Ishikawa (cell line): Measurements from ENCODE around the gene OR2T10.
"Not testable (repeated sequence)": the region's sequence is repeated elsewhere in the genome, so short reads cannot be mapped to it uniquely, and the experiment has no call there.

Source experiments
- CEBPB ChIP-seq: IDR thresholded peaks from 2 replicates; pipeline ENCODE4 v1.6.1; 2012
- CREB1 ChIP-seq: IDR thresholded peaks from 2 replicates; pipeline ENCODE4 v1.6.1; 2012; ENCODE audit warnings: low read depth
- EGR1 ChIP-seq: IDR thresholded peaks from 2 replicates; pipeline ENCODE4 v1.6.1; 2012
- EP300 ChIP-seq: IDR thresholded peaks from 2 replicates; pipeline ENCODE4 v1.6.1; 2012; ENCODE audit warnings: borderline replicate concordance
- FOXM1 ChIP-seq: IDR thresholded peaks from 2 replicates; pipeline ENCODE4 v1.6.1; 2012; ENCODE audit warnings: low read depth, borderline replicate concordance
- MAX ChIP-seq: IDR thresholded peaks from 2 replicates; pipeline ENCODE4 v1.6.1; 2012
- NFIC ChIP-seq: IDR thresholded peaks from 2 replicates; pipeline ENCODE4 v1.6.1; 2012
- RAD21 ChIP-seq: IDR thresholded peaks from 2 replicates; pipeline ENCODE4 v1.6.1; 2012; ENCODE audit warnings: low read depth
- REST ChIP-seq: IDR thresholded peaks from 2 replicates; pipeline ENCODE4 v1.6.1; 2012; ENCODE audit warnings: low read depth, mild to moderate bottlenecking
- TAF1 ChIP-seq: IDR thresholded peaks from 2 replicates; pipeline ENCODE4 v1.6.1; 2012; ENCODE audit warnings: low read depth, mild to moderate bottlenecking
- TCF12 ChIP-seq: IDR thresholded peaks from 2 replicates; pipeline ENCODE4 v1.6.1; 2012; ENCODE audit warnings: low read depth
- TEAD4 ChIP-seq: IDR thresholded peaks from 2 replicates; pipeline ENCODE4 v1.6.1; 2012
- USF1 ChIP-seq: IDR thresholded peaks from 2 replicates; pipeline ENCODE4 v1.6.1; 2012
- YY1 ChIP-seq: IDR thresholded peaks from 2 replicates; pipeline ENCODE4 v1.6.1; 2012; ENCODE audit warnings: low read depth
- ZBTB7A ChIP-seq: IDR thresholded peaks from 2 replicates; pipeline ENCODE4 v1.6.1; 2012; ENCODE audit warnings: low read depth

OR2T10 gene

GRCh38 chr1:248597589-248597988 is at the start of gene OR2T10:
TSS of gene OR2T10 (minus strand) at chr1:248597700. CDS start at chr1:248593768, 3,932 bp downstream.
- TF ChIP-seq REST (no peak), ZBTB7A (no peak), TAF1 (no peak), EGR1 (no peak), CEBPB (no peak), EP300 (no peak), CREB1 (no peak), MAX (no peak)

GRCh38 chr1:248645178-248645577 is 47.7 kb upstream of the OR2T10 start, which contains the start of gene OR2T35:
TSS of gene OR2T35 (minus strand) at chr1:248645278. CDS start at chr1:248639258, 6,020 bp downstream.
- TF ChIP-seq ZBTB7A, TEAD4, YY1: not testable (repeated sequence)

GRCh38 chr1:248634991-248635390 is 37.5 kb upstream of the OR2T10 start, which contains the start of gene OR2T11:
TSS of gene OR2T11 (minus strand) at chr1:248635091. CDS start at chr1:248627128, 7,963 bp downstream.
- not testable (repeated sequence) for TF ChIP-seq EGR1, NFIC, TEAD4

GRCh38 chr1:248631354-248632008 is 34.0 kb upstream of the OR2T10 start:
- TF ChIP-seq EP300 = no peak
- no peak for TF ChIP-seq TCF12
- TF ChIP-seq ZBTB7A = no peak
- no peak for TF ChIP-seq TEAD4
- TF ChIP-seq USF1 = no peak
- no peak for TF ChIP-seq NFIC
- no peak for TF ChIP-seq FOXM1
- no peak for TF ChIP-seq YY1
- no peak for TF ChIP-seq MAX
- TF ChIP-seq REST = no peak
- TF ChIP-seq CREB1 = no peak
- TF ChIP-seq RAD21 = no peak
- no peak for TF ChIP-seq TAF1
- TF ChIP-seq EGR1 = no peak
- no peak for TF ChIP-seq CEBPB

GRCh38 chr1:248630551-248630950 is 33.1 kb upstream of the OR2T10 start:
- TF ChIP-seq MAX (no peak), CEBPB (no peak), RAD21 (no peak), YY1 (no peak), EGR1 (no peak), FOXM1 (no peak), NFIC (no peak), CREB1 (no peak), ZBTB7A (no peak), REST (no peak)
